Kidney capillary endothelial cell (primary cell): ENCODE results near the gene APOA1.

Experiments
- DNase-seq: peaks from one replicate; pipeline ENCODE4 v3.0.0-alpha.2; 2018; ENCODE audit warnings: low spot score

APOA1 gene

DNA sequence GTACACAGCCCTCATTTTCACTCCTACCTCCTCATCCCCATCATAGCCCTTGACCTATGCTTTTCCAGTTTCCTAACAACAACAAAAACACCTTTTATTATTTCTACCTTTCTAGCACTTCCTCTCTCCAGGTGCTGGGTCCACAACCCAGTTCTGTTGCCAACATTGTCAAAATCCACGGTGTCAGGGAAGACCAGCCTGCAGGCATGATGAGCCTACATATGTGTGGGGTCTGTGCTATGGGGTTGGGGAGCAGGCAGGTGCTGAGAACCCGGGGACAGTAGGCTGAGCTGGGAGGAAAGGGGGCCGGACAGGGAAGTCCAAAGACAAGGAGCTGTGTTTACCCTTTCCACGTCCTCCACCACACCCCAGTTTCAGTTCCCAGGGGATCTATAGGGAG, 48.9 kb downstream of the APOA1 start:
- DNase-seq = no peak

GRCh38 chr11:116787786-116788486, 49.5 kb downstream of the APOA1 start, which contains the start of gene ZPR1:
Gene ZPR1 (minus strand): TSS chr11:116788023. CDS start chr11:116787990, 33 bp downstream.
- peak; percentile 59 for DNase-seq

DNA sequence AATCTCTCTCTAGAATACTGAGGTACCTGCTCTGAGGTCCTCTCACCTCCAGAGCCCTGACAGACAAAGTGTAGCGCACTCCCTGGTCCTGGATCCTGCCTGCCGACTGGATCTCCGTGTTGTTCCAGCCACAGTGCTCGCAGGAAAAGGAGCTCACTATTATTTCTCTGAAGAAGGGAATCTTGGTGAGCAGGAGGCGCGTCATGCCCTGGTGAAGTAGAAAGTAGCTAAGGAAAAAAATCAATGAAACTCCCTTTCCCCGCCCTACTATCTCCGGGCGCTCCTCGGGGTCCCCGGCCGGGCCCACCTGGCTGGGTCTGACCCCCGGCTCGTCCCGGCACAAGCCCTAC, 50.0 kb downstream of the APOA1 start:
- no peak for DNase-seq

DNA sequence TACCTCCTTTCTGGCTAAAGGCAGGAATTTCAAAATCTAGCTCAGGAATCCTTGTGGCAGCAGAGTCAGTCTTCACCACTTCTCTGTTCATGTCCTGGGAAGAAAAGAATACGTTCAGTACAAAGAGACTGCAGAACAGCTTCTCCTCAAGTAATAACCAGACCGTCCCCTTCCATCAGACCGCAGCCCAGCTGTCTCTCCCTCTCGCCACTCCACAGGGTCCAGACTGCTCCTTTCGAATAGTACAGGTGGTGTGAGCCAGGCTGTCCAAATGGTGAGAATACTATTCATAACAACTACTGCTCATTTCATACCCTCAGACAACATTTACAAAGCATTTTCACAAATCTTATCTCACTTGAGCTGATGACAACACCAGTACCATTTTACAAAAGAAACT, 50.5 kb downstream of the APOA1 start:
- DNase-seq = no peak

GRCh38 chr11:116786326-116786725, 51.1 kb downstream of the APOA1 start:
- no peak for DNase-seq
